Breast epithelium (tissue), 3 donors: ENCODE measurements around the gene MIP.
"Not testable (repeated sequence)": the region's sequence is repeated elsewhere in the genome, so short reads cannot be mapped to it uniquely, and the experiment has no call there.

ENCODE experiments used
- CTCF ChIP-seq, 3 donors: fragments of 450-650 bp; IDR thresholded peaks; one replicate each; pipeline ENCODE4 v1.5.1; 2016 to 2017; ENCODE audit warnings: antibody characterized with exemption in 3 of 3, mild to moderate bottlenecking in 3 of 3, moderate library complexity in 3 of 3
- POLR2AphosphoS5 ChIP-seq, 3 donors: sonication (generic); formaldehyde crosslinking; IDR thresholded peaks; one replicate each; pipeline ENCODE4 v1.6.1; 2017; ENCODE audit warnings: antibody characterized with exemption in 3 of 3

- TF ChIP-seq CTCF, POLR2AphosphoS5 (IDR thresholded peaks at IDR 0.05): not testable (repeated sequence)
Measured at GRCh38 chr12:56499452-56499851, 45.0 kb upstream of the MIP start.
